Activated CD4-positive, alpha-beta T cell treated with anti-CD3 and anti-CD28 coated beads, Interleukin-2, amount 10 ng/mL, durations not matched to agents 7 days and 5 days (primary cell): ENCODE data around the gene ADGRG6. TPM values are rescaled to one million over a fixed set of nuclear protein-coding genes. Genes with fewer than 3 reads are reported as not detected.
"Not testable (repeated sequence)": the region's sequence is repeated elsewhere in the genome, so short reads cannot be mapped to it uniquely, and the experiment has no call there.

Experiments
- CTCF ChIA-PET: fragments of 350-600 bp; sonication (Branson Sonifier 250); formaldehyde crosslinking; loops from one replicate; lab custom pipeline; 2021; ENCODE audit warnings: antibody characterized with exemption; lab: Charles Lee
- POLR2A ChIA-PET: fragments of 350-600 bp; sonication (Branson Sonifier 250); formaldehyde crosslinking; loops from one replicate; lab custom pipeline; 2021; ENCODE audit warnings: antibody characterized with exemption; lab: Charles Lee
- DNase-seq: peaks from one replicate; pipeline ENCODE4 v3.0.0-alpha.2; 2020
- H3K27ac Mint-ChIP-seq: one replicate; pipeline ENCODE4 v1.8.0; 2021; ENCODE audit warnings: mild to moderate bottlenecking, moderate library complexity, mixed read lengths
- H3K27me3 Mint-ChIP-seq: one replicate; pipeline ENCODE4 v1.8.0; 2021; ENCODE audit warnings: mixed read lengths
- H3K36me3 Mint-ChIP-seq: one replicate; pipeline ENCODE4 v1.8.0; 2021; ENCODE audit warnings: low read depth, mixed read lengths
- H3K4me1 Mint-ChIP-seq: one replicate; pipeline ENCODE4 v1.8.0; 2021; ENCODE audit warnings: mixed read lengths
- H3K4me3 Mint-ChIP-seq: one replicate; pipeline ENCODE4 v1.8.0; 2021; ENCODE audit warnings: mild to moderate bottlenecking, moderate library complexity, mixed read lengths
- H3K9me3 Mint-ChIP-seq: one replicate; pipeline ENCODE4 v1.8.0; 2021; ENCODE audit warnings: mixed read lengths
- total RNA-seq, 2 experiments: library from RNA; stranded (reverse); gene quantifications; one replicate each; pipeline ENCODE4 v1.2.3, GENCODE V29; 2021

The ADGRG6 gene
- total RNA-seq, 2 experiments from 2014 or later, result 0.35 to 0.52 TPM

DNA sequence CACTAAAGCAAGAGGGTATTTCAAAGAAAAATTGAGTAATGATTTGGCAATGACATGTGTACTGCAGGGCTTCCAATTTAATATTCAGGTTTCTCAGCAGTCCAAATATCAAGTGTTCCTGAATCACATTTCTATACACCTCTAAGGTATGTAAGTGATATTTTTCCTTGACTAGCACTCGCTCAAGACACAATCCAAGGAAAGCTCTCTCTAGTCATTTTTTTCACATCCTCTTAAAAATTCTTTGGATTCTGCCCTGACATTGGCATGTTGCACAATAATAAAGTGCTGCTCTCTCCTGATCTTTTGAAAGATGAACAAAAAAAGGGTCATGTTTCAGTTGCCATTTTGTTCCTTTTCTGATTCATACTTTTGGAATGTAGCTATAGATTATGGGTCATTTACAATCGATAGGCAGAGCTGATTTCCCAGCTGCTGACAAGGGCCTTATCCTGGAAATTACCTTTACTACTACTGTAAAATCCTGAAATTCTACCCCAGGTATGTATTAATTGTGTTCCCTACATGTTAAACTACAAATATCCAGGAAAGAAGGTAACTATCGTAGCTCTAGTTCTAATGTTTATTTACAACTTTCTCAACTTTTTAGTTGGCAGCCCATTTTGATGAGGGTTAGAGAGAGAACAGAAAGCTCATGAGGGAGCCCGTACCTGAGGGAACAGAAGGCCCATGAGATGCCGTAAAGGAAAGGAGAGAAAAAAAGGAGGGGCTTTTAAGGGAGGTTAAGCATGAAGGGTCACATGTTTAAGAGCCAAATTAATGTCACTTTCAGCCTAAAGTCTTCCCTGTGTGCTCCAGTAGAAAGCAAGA is 22.2 kb upstream of the ADGRG6 start:
- ChIA-PET CTCF (no interaction called here), POLR2A (no interaction called here)
- Mint-ChIP-seq H3K27me3 (peaks cover 4% of the 10 kb centered on the region), H3K9me3 (no peaks in the 10 kb centered on the region), H3K4me3 (no peak overlapping the region), H3K4me1 (no peaks in the 10 kb centered on the region), H3K27ac (no peak overlapping the region), H3K36me3 (no peaks in the 10 kb centered on the region)
- DNase-seq, result no peak

DNA sequence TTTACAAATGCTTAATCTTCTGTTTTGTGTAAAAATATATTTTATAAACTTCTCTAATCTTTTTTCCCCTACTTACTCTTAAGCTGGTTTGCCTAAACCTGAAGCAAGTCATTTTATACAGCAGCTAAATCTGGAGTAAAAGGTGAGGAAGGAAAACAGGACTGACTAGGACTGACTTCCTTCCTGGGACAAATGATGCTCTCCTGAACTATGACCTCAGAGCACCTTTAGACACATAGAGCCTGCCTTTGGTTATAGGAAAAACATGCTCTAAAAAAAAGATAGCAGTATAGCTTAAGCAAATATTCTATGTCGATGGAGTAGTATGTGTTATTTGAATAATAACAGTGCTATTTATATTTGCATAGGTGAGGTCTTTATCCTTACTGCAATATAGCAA is 21.5 kb upstream of the ADGRG6 start:
- CTCF ChIA-PET, result no interaction called here
- DNase-seq, result no peak
- Mint-ChIP-seq H3K4me1 (no peaks in the 10 kb centered on the region), H3K4me3 (no peak overlapping the region), H3K27ac (no peak overlapping the region), H3K36me3 (no peaks in the 10 kb centered on the region), H3K27me3 (peaks cover 2% of the 10 kb centered on the region), H3K9me3 (no peaks in the 10 kb centered on the region)
- POLR2A ChIA-PET, result no interaction called here

DNA sequence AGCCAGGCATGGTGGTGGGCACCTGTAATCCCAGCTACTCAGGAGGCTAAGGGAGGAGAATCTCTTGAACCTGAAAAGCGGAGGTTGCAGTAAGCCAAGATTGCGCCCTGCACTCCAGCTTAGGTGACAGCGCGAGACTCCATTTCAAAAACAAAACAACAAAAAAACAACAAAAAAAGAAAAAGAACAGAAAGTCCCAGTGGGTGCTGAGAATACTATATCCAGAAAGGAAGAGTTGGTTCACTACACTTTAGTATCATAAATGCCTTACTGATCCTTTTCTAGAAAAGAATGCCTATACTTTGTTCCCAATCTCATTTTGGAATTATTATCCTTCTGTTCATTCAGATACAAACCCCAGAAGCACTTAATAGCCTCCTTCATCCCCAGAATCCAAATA is 20.9 kb upstream of the ADGRG6 start:
- H3K4me1 Mint-ChIP-seq, result no peaks in the 10 kb centered on the region
- no peaks in the 10 kb centered on the region for H3K36me3 Mint-ChIP-seq
- DNase-seq, result no peak
- no peaks in the 10 kb centered on the region for H3K9me3 Mint-ChIP-seq
- ChIA-PET CTCF (interaction anchor here (0.7 kb wide), 1 partner anchor 175 kb away, joined by 3 read pairs; no protein-coding TSS in a partner anchor), POLR2A (no interaction called here)
- H3K4me3 Mint-ChIP-seq, result no peak overlapping the region
- H3K27ac Mint-ChIP-seq, result no peak overlapping the region
- peaks cover 2% of the 10 kb centered on the region for H3K27me3 Mint-ChIP-seq

DNA sequence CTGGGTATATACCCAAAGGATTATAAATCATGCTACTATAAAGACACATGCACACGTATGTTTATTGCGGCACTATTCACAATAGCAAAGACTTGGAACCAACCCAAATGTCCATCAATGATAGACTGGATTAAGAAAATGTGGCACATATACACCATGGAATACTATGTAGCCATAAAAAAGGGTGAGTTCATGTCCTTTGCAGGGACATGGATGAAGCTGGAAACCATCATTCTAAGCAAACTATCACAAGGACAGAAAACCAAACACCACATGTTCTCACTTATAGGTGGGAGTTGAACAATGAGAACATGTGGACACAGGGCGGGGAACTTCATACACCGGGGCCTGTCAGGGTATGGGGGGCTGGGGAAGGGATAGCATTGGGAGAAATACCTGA is 18.7 kb upstream of the ADGRG6 start:
- CTCF ChIA-PET, POLR2A ChIA-PET, H3K36me3 Mint-ChIP-seq: not testable (repeated sequence)

DNA sequence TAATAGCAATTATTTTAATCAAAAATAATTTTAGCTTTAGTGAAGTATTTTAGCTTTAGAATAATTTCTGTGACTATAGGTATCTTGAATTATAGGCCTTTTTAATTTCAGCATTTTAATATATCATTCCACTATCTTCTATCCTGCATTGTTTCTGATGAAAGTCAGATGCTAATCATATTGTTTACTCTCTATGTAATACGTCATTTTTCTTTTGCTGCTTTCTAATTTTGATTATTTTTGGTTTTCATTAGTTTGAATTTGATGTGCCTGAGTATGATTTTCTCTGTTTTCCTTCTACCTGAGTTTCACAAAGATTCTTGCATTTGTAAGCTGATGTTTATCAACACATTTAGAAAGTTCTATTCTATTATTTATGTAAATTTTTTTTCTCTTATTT is 17.4 kb upstream of the ADGRG6 start:
- H3K27ac Mint-ChIP-seq, result no peak overlapping the region
- H3K4me3 Mint-ChIP-seq, result no peak overlapping the region
- H3K27me3 Mint-ChIP-seq, result no peaks in the 10 kb centered on the region
- no peaks in the 10 kb centered on the region for H3K36me3 Mint-ChIP-seq
- ChIA-PET CTCF (no interaction called here), POLR2A (no interaction called here)
- no peak for DNase-seq
- H3K9me3 Mint-ChIP-seq, result no peaks in the 10 kb centered on the region
- no peaks in the 10 kb centered on the region for H3K4me1 Mint-ChIP-seq

More for the DNA sequence above, 18.7 kb upstream of the ADGRG6 start:
- H3K9me3 Mint-ChIP-seq, H3K27me3 Mint-ChIP-seq, DNase-seq, H3K27ac Mint-ChIP-seq, H3K4me3 Mint-ChIP-seq, H3K4me1 Mint-ChIP-seq: not testable (repeated sequence)

DNA sequence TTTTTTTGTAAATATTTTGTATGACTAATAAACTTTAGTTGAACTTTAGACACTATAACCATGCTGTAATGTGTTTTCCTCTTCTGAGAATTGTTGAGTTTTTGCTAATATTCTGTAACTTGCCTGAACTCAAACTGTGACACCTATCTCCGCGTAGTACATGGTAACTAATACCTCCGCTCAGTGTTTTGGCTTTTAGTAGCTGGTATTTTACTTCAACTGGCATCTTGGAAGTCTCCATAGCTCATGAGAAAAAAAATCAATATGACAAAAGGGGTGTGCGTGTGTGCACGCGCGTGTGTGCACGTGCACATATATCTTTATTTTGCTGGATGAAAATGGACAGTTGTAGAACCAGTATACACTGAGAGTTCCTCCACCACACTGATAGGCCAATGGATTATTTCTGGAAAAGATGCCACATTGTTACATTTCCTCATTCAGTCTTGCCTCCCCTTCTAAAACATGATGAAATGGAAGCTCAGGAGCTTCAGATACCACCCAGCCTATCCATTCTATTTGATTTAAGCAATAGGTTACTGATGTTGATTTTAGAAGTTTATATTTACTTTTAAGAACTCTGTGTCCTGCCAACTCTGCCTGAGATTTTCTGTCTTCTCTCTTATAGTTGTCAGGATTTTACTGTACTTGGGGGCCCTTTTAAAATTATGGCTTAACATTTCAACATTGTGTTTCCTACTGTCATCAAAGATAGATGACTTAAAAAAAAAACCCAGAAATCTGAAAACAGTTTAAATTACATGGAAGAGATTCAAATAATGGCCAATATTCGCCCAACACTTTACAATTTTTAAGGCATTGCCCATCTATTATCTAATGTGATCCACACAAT is 16.3 kb upstream of the ADGRG6 start:
- ChIA-PET POLR2A (no interaction called here), CTCF (interaction anchor here (0.6 kb wide), 2 partner anchors 19 to 71 kb away, joined by 3 to 4 read pairs; no protein-coding TSS in a partner anchor)
- H3K36me3 Mint-ChIP-seq, result no peaks in the 10 kb centered on the region

DNA sequence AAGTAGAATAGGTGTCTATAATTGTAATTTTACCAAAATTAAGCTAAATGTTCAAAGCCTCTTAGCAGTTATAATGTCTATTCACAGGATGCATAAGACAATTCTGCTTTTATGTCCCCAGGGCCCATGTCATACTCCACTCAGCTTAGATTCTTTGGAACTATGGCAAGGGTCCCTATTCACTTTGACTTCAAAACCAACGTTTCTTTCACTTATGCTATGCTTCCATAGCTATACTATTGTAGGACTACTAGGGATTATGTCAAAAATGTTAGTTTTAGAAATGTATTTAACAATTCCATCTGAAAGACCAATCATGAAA is 15.8 kb upstream of the ADGRG6 start:
- ChIA-PET CTCF (interaction anchor here (0.6 kb wide), 2 partner anchors 20 to 71 kb away, joined by 3 to 4 read pairs; no protein-coding TSS in a partner anchor), POLR2A (no interaction called here)
- Mint-ChIP-seq H3K27ac (no peak overlapping the region), H3K36me3 (no peaks in the 10 kb centered on the region), H3K27me3 (no peaks in the 10 kb centered on the region), H3K4me1 (no peaks in the 10 kb centered on the region), H3K4me3 (no peak overlapping the region), H3K9me3 (no peaks in the 10 kb centered on the region)
- DNase-seq, result no peak

More for the DNA sequence above, 16.3 kb upstream of the ADGRG6 start:
- H3K9me3 Mint-ChIP-seq, result no peaks in the 10 kb centered on the region
- no peak overlapping the region for H3K4me3 Mint-ChIP-seq
- H3K4me1 Mint-ChIP-seq, result no peaks in the 10 kb centered on the region
- H3K27me3 Mint-ChIP-seq, result no peaks in the 10 kb centered on the region
- no peak overlapping the region for H3K27ac Mint-ChIP-seq
- DNase-seq, result no peak

DNA sequence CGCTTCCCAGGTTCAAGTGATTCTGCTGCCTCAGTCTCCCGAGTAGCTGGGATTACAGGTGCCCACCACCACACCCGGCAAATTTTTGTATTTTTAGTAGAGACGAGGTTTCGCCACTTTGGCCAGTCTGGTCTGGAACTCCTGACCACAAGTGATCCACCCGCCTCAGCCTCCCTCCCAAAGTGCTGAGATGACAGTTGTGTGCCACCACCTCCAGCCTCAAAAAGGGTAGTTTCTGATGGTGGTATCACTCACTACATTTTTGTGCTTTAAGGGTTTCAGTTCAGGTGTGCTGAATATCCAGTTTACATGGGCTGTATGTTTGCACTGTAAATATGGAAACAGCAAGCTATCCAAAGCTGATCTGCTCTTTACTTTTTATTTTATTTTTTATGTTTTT is 12.1 kb upstream of the ADGRG6 start:
- Mint-ChIP-seq H3K27me3 (no peaks in the 10 kb centered on the region), H3K4me1 (no peaks in the 10 kb centered on the region), H3K27ac (no peak overlapping the region), H3K36me3 (no peaks in the 10 kb centered on the region), H3K4me3 (no peak overlapping the region), H3K9me3 (no peaks in the 10 kb centered on the region)
- DNase-seq, result no peak
- POLR2A ChIA-PET, result no interaction called here
- CTCF ChIA-PET, result no interaction called here

DNA sequence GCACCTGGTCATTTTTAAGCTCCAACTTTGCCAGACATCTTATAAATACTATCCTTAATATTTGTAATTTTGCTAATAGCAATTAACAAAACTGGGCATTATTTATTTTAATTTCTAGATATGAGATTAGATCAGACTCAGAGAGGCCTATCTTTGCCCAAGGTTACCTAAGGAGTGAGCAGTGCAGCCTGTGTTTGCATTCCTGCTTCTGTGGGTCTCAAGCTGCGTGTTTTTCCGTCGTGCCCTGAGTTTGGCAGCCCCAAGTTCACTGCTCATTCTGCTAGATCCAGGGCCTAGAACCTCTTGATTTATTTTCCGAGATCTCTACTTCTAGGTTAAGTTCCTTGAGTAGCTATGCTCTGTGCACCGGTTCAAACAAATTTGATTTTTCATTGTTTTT is 11.0 kb upstream of the ADGRG6 start:
- CTCF ChIA-PET, result no interaction called here

DNA sequence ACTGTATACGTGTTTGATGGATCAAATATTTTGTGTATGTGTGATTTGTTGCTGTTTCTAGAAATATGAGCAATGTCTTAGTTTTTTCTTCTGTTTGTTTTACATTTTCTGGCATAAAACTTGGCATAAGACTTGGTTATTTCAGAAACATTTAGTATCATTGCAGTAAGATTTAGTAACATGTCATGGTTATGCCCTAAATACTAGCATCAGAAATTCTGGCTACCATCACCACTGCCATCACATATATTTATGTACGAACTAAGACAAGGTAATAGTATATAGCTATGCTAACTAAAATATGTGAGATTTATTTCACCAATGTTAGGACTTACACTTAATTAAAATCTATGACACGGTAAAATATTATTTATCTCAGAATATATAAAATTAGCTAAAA is 10.3 kb upstream of the ADGRG6 start:
- no peak for DNase-seq
- Mint-ChIP-seq H3K27me3 (no peaks in the 10 kb centered on the region), H3K9me3 (no peaks in the 10 kb centered on the region), H3K27ac (no peak overlapping the region), H3K4me3 (no peak overlapping the region), H3K4me1 (no peaks in the 10 kb centered on the region), H3K36me3 (no peaks in the 10 kb centered on the region)
- POLR2A ChIA-PET, result no interaction called here
- CTCF ChIA-PET, result no interaction called here

More for the DNA sequence above, 11.0 kb upstream of the ADGRG6 start:
- Mint-ChIP-seq H3K9me3 (no peaks in the 10 kb centered on the region), H3K27me3 (no peaks in the 10 kb centered on the region), H3K27ac (no peak overlapping the region), H3K4me3 (no peak overlapping the region), H3K36me3 (no peaks in the 10 kb centered on the region), H3K4me1 (no peaks in the 10 kb centered on the region)
- DNase-seq, result no peak
- POLR2A ChIA-PET, result no interaction called here

DNA sequence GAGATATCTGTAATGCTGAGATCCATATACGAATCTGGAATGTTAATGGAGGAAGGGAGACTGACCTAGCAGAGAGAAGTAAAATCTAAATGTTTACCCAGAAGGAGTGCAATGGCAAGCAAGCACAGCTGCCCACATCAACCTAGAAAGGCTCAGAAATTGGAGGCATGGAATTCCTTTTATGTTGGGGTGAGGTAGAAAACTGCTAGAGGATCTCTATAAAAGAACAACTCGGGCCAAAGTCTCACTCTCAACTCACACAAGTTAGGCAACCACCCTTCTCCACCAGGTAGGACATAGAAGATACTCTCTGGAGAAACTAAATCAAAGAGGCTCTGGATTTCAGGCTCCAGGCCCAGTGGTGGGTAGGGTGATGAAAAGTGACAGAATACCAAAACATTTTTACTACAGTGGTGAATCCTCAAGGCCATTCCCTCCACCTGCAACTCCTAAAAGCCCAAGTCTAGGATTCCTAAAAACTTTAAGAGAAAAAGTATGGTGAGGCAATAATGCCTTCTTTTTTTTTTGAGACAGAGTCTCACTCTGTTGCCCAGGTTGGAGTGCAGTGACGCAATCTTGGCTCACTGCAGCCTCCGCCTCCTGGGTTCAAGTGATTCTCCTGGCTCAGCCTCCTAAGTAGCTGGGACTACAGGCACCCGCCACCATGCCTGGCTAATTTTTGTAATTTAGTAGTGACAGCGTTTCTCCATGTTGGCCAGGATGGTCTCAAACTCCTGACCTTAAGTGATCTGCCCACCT is 9.5 kb upstream of the ADGRG6 start:
- no peaks in the 10 kb centered on the region for H3K27me3 Mint-ChIP-seq
- ChIA-PET CTCF (no interaction called here), POLR2A (no interaction called here)
- DNase-seq, result no peak
- no peaks in the 10 kb centered on the region for H3K9me3 Mint-ChIP-seq
- H3K27ac Mint-ChIP-seq, result no peak overlapping the region
- H3K4me1 Mint-ChIP-seq, result no peaks in the 10 kb centered on the region
- no peak overlapping the region for H3K4me3 Mint-ChIP-seq
- H3K36me3 Mint-ChIP-seq, result no peaks in the 10 kb centered on the region

DNA sequence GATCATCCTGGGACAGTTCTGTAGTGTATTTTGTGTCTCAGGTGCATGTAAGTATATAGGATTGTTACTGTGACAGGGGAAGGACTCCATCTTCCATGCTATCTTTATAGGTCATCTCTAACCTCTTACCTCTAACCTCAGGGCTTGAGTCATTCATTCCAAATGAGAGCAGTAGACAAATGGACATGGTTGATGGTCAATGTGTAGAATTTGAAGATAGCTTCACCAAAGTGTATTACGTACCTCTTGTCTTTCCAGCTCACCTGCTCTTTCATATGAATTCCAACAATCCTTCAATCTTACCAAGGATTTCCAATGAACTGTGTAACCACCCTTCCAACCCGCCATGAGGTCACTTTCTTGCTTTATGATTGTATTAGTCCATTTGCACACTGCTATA is 8.7 kb upstream of the ADGRG6 start:
- ChIA-PET CTCF (no interaction called here), POLR2A (no interaction called here)
- H3K9me3 Mint-ChIP-seq, result no peaks in the 10 kb centered on the region
- H3K4me3 Mint-ChIP-seq, result no peak overlapping the region
- no peaks in the 10 kb centered on the region for H3K4me1 Mint-ChIP-seq
- no peak overlapping the region for H3K27ac Mint-ChIP-seq
- H3K36me3 Mint-ChIP-seq, result no peaks in the 10 kb centered on the region
- DNase-seq, result no peak
- no peaks in the 10 kb centered on the region for H3K27me3 Mint-ChIP-seq

DNA sequence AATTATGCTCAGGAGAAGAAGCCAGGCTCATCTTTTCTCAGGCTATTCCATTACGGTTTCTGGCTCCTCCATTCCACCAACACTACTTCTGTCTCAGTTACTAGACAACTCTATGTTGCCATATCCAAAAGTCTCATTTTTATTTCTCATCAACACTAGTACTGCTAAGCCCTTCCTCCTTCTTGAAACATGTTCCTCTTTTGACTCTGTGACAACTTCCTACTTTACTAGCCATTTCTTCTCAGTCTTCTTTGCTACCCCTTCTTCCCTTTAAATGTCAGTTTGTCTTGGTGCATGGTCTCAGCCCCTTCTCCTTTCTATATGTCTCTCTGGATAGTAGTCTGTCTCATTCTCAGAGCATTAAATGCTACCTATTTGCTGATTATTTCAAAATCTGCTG is 7.1 kb upstream of the ADGRG6 start:
- no peak for DNase-seq
- Mint-ChIP-seq H3K27me3 (no peaks in the 10 kb centered on the region), H3K9me3 (no peaks in the 10 kb centered on the region), H3K4me3 (no peak overlapping the region), H3K4me1 (no peaks in the 10 kb centered on the region), H3K27ac (no peak overlapping the region), H3K36me3 (no peaks in the 10 kb centered on the region)
- ChIA-PET POLR2A (no interaction called here), CTCF (no interaction called here)
